ENCODE data around the gene CAP2. TPM values are rescaled to one million over a fixed set of nuclear protein-coding genes. Genes with fewer than 3 reads are reported as not detected.
"Not testable (repeated sequence)": the region's sequence is repeated elsewhere in the genome, so short reads cannot be mapped to it uniquely, and the experiment has no call there.

The CAP2 gene
- total RNA-seq, 2 donors from 2014 or later = not detected

DNA sequence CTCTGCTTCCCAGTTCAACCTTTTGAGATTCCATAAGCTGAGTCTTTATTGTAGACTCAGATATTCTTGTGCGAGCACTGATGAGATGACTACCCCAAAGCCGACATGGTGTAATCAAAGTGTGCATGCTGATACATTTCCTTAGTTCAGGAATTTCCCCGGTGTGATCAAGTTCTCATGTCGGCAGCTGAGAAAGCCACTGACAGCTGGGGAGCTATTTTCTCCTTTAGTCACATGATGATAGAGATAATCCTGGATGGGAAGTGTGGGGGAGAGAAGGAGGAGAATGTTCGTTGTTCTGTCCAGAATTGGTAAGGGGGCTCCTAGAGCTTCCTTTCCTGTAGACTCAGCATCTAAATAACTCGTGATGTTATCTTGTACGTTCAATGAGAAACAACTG is 7.7 kb upstream of the CAP2 start:
- ATAC-seq (no peak), DNase-seq (no peak)
- Mint-ChIP-seq H3K4me1 (no peaks in the 10 kb centered on the region), H3K4me3 (no peak overlapping the region), H3K27me3 (peaks cover 24% of the 10 kb centered on the region), H3K36me3 (ENCODE audit: low read depth) (peaks cover 2% of the 10 kb centered on the region), H3K27ac (no peak overlapping the region)
- H3K9me3 ChIP-seq (ENCODE audit: control insufficient read depth, low read length, poor library complexity, severe bottlenecking) = no peaks in the 10 kb centered on the region

DNA sequence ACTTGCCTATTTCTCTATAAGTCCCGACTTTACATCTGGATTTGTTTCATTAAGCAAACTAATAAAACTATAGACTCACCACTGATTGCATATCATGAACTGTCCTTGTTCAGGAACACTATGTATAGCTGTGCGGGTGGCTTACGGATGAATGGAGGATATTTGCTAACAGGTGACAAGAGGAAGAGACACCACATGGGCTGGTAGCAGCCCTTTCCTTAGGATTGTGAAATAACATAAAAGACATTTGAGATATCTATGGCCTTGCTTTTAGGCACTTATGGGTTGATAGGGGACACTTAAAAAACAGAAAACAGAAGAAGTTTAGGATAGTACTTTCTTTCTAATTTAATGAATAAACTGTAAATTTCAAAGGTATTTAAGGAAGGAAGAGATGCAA is 5.0 kb upstream of the CAP2 start:
- Mint-ChIP-seq H3K27me3 (peaks cover 51% of the 10 kb centered on the region), H3K27ac (no peak overlapping the region), H3K4me1 (peaks cover 3% of the 10 kb centered on the region), H3K36me3 (ENCODE audit: low read depth) (peaks cover 2% of the 10 kb centered on the region), H3K4me3 (no peak overlapping the region)
- DNase-seq (no peak), ATAC-seq (no peak)
- H3K9me3 ChIP-seq (ENCODE audit: control insufficient read depth, low read length, poor library complexity, severe bottlenecking) = no peaks in the 10 kb centered on the region

DNA sequence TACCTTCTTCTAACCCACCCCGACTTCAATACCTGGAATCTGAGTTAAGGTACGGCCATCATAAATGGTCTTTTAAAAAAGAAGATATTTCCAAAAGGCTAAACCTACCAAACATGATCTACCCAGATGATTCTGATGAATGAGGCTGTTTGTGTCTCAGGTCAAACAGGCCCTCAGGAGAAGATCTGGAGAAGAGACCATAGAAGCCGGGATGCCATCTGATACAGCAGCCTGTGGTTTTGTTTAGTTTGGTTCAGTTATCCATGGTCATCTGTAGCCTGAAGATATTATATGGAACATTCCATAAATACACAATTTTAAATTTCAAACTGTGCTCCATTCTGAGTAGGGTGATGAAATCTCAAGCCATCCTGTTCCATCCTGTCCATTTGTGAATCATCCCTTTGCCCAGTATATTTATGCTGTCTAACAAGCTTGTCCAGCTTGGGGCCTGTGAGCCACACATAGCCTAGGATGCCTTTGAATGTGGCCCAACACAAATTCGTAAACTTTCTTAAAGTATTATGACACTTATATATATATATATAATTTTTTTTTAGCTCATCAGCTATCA is 4.0 kb upstream of the CAP2 start:
- DNase-seq (no peak), ATAC-seq (no peak)
- peaks cover 8% of the 10 kb centered on the region for H3K4me1 Mint-ChIP-seq
- no peaks in the 10 kb centered on the region for H3K9me3 ChIP-seq (ENCODE audit: control insufficient read depth, low read length, poor library complexity, severe bottlenecking)
- H3K4me3 Mint-ChIP-seq = no peak overlapping the region
- no peak overlapping the region for H3K27ac Mint-ChIP-seq
- peaks cover 2% of the 10 kb centered on the region for H3K36me3 Mint-ChIP-seq (ENCODE audit: low read depth)
- peaks cover 53% of the 10 kb centered on the region for H3K27me3 Mint-ChIP-seq

DNA sequence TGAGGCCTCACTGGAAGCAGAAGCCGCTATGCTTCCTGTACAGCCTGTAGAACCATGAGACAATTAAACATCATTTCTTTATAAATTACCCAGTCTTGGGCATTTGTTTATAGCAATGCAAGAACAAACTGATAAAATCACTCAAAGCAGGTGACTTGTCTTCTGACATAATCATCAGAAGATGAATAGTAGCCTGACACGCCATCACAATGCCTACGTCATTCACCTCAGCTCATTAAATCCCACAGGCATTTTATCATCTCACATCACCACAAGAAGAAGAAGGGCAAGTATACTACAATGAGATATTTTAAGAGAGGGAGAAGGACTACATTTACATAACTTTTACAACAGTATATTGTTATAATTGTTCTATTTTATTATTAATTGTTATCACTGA is 3.1 kb upstream of the CAP2 start:
- Mint-ChIP-seq H3K4me1 (peaks cover 8% of the 10 kb centered on the region), H3K27ac (no peak overlapping the region), H3K27me3 (peaks cover 60% of the 10 kb centered on the region), H3K36me3 (ENCODE audit: low read depth) (peaks cover 2% of the 10 kb centered on the region), H3K4me3 (no peak overlapping the region)
- DNase-seq (no peak), ATAC-seq (no peak)
- no peaks in the 10 kb centered on the region for H3K9me3 ChIP-seq (ENCODE audit: control insufficient read depth, low read length, poor library complexity, severe bottlenecking)

DNA sequence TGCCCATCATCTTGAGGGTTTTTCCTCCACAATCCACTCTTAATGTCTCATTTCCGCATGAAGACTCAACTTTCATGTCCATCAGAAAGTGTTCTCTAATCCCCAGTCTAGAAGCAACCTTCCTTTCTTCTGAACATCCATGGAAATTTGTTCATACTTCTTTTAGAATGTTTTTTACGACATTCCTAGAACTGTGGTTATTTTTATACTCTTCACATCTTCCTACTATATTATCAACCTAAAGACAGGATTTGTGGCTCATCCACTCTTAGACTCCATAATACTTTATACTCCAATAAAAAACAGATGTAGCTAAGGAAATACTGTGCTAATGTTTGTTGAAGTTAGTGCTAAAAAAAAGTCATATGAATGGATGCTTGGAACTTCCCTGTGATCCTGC is 1.4 kb upstream of the CAP2 start:
- H3K4me3 Mint-ChIP-seq = no peak overlapping the region
- DNase-seq (no peak), ATAC-seq (no peak)
- H3K4me1 Mint-ChIP-seq = peaks cover 8% of the 10 kb centered on the region
- H3K36me3 Mint-ChIP-seq (ENCODE audit: low read depth) = peaks cover 2% of the 10 kb centered on the region
- peaks cover 55% of the 10 kb centered on the region for H3K27me3 Mint-ChIP-seq
- no peak overlapping the region for H3K27ac Mint-ChIP-seq
- H3K9me3 ChIP-seq (ENCODE audit: control insufficient read depth, low read length, poor library complexity, severe bottlenecking) = no peaks in the 10 kb centered on the region

DNA sequence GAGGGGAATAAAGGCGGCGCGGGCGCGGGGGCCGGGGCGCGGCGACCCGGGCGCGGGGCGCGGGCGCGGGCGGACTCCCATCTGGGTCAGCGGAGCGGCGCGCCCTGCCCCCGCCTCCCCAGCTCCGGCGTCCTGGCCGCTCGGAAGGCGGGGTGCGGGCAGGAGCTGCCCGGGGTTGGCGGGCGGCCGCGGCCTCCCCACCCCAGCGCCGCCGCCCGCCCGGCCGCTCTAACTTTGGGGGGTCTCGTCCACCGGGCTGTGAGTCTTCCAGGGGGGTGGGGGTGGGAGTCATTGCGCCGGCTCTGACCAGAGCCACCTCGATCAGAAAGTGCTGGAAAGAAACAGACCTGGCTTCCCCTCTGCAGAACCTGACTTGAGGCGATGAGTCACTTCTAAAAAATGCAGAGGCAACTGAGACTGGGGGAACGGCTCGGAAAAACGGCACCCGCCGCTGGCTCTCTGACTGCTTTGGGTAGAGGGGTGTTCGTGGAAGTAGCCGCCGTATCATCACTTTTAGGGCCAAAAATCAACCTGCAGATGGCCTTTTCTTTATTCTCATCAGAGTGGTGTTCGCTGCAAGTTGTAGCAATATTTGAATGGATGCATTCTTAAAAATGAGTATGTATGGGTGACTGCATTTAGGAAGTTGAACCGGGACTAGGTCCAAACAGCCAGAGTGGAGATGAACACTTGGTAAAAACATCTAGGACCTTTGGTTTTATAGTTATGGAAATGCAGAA is 667 bp downstream of the CAP2 start:
- ATAC-seq (no peak), DNase-seq (no peak)
- no peaks in the 10 kb centered on the region for H3K9me3 ChIP-seq (ENCODE audit: control insufficient read depth, low read length, poor library complexity, severe bottlenecking)
- Mint-ChIP-seq H3K27me3 (peaks cover 53% of the 10 kb centered on the region), H3K4me3 (peak overlapping the region; percentile 80), H3K27ac (no peak overlapping the region), H3K36me3 (ENCODE audit: low read depth) (no peaks in the 10 kb centered on the region), H3K4me1 (peaks cover 8% of the 10 kb centered on the region)

DNA sequence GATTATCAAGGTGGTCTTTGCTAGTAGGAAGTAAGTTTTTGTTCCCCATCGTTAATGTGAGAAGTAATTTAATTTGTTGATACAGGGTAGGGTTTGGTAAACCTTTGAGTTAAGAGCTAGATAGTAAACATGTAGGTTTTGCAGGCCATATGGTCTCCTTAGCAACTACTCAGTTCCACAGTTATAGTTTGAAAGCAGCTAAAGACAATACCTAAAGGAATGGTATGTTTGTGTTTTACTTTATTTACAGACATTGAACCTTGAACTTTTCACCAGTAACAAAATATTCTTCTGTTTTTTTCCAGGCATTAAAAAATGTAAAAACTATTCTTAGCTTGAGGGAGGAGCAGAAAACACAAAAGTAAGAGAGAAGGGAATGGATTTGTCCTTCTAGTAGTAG is 1.7 kb downstream of the CAP2 start:
- ATAC-seq (no peak), DNase-seq (no peak)
- H3K27me3 Mint-ChIP-seq = peaks cover 54% of the 10 kb centered on the region
- H3K27ac Mint-ChIP-seq = no peak overlapping the region
- no peaks in the 10 kb centered on the region for H3K9me3 ChIP-seq (ENCODE audit: control insufficient read depth, low read length, poor library complexity, severe bottlenecking)
- H3K36me3 Mint-ChIP-seq (ENCODE audit: low read depth) = no peaks in the 10 kb centered on the region
- peaks cover 8% of the 10 kb centered on the region for H3K4me1 Mint-ChIP-seq
- H3K4me3 Mint-ChIP-seq = no peak overlapping the region

DNA sequence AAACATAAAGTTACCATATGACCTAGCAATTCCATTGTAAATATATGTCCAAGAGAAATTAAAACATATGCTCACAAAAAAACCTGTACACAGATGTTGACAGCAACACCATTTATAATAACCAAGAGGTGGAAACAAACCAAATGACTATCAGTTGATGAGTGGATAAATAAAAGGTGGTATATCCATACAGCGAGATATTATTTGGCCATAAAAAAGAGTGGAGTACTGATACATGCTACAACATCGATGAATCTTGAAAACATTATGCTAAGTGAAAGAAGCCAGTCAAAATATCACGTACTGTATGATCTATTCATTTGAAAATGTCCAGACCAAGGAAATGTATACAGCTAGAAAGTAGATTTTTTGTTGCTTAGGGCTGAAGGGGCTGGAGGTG is 2.9 kb downstream of the CAP2 start:
- DNase-seq (no peak), ATAC-seq (no peak)
- Mint-ChIP-seq H3K4me3 (no peak overlapping the region), H3K36me3 (ENCODE audit: low read depth) (no peaks in the 10 kb centered on the region), H3K4me1 (peaks cover 8% of the 10 kb centered on the region), H3K27me3 (peaks cover 42% of the 10 kb centered on the region), H3K27ac (no peak overlapping the region)
- no peaks in the 10 kb centered on the region for H3K9me3 ChIP-seq (ENCODE audit: control insufficient read depth, low read length, poor library complexity, severe bottlenecking)

DNA sequence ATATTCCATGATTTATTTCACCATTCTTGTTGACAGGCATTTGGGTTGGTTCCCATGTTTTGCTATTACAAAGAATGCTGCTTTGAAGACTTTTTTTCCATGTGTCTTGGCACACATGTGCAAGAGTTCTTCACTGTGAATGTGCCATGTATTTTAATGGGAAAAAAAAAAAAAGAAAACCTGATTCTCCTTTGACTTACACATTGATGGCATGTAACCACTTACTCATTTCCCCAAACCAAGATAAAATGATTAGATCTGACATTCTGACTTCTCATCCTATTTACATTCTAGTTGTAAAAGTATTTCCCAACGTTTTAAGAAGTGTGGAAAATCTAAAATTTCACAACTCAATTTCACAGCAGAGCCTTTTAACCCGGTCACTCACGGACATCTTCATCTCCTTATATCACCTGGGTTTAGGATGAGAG is 4.4 kb downstream of the CAP2 start:
- Mint-ChIP-seq H3K27me3 (peaks cover 27% of the 10 kb centered on the region), H3K4me3 (no peak overlapping the region), H3K4me1 (peaks cover 8% of the 10 kb centered on the region), H3K36me3 (ENCODE audit: low read depth) (no peaks in the 10 kb centered on the region), H3K27ac (no peak overlapping the region)
- ATAC-seq (no peak), DNase-seq (no peak)
- no peaks in the 10 kb centered on the region for H3K9me3 ChIP-seq (ENCODE audit: control insufficient read depth, low read length, poor library complexity, severe bottlenecking)

DNA sequence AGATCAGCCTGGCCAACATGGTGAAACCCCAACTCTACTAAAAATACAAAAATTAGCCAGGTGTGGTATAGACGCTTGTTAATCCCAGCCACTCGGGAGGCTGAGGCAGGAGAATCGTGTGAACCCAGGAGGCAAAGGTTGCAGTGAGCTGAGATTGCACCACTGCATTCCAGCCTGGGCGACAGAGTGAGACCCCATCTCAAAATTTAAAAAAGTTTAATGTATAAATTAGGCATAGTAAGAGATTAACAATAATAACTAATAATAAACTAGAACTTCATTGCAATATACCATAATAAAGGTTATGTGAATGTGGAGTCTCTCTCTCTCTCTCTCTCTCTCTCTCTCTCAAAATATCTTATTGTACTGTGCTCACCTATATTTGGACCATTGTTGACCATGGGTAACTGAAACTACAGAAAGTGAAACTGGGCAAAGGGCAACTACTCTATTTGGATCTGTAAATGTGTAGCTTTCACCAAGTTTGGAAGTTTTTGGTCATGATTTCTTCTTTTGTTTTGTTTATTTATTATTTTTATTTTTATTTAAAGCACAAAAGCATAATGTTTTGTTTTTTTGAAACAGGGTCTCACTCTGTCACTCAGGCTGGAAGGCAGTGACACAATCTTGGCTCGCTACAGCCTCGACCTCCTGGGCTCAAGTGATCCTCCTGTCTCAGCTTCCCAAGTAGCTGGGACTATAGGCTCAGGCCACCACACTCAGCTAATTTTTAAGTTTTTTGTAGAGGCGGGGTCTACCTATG is 12.0 kb downstream of the CAP2 start:
- not testable (repeated sequence) for H3K4me3 Mint-ChIP-seq; H3K4me1 Mint-ChIP-seq; H3K9me3 ChIP-seq (ENCODE audit: control insufficient read depth, low read length, poor library complexity, severe bottlenecking); H3K27me3 Mint-ChIP-seq; ATAC-seq; H3K36me3 Mint-ChIP-seq (ENCODE audit: low read depth); DNase-seq; H3K27ac Mint-ChIP-seq

DNA sequence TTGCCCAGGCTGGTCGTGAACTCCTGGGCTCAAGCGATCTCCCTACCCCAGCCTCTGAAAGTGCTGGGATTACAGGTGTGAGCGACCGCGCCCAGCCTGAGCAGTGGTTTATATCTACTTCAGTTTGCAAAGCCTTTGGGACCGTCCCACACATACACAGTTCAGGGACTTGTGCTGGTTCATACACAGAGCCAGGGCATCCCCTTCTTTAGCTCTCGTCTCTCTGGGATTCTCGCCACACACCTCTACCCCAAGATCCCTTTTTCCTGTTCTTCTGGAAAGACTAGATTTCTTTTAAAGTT is 12.5 kb downstream of the CAP2 start:
- ATAC-seq = no peak
- H3K27ac Mint-ChIP-seq = no peak overlapping the region
- no peaks in the 10 kb centered on the region for H3K9me3 ChIP-seq (ENCODE audit: control insufficient read depth, low read length, poor library complexity, severe bottlenecking)
- no peak overlapping the region for H3K4me3 Mint-ChIP-seq
- no peaks in the 10 kb centered on the region for H3K27me3 Mint-ChIP-seq
- DNase-seq = no peak
- H3K36me3 Mint-ChIP-seq (ENCODE audit: low read depth) = no peaks in the 10 kb centered on the region
- no peaks in the 10 kb centered on the region for H3K4me1 Mint-ChIP-seq

DNA sequence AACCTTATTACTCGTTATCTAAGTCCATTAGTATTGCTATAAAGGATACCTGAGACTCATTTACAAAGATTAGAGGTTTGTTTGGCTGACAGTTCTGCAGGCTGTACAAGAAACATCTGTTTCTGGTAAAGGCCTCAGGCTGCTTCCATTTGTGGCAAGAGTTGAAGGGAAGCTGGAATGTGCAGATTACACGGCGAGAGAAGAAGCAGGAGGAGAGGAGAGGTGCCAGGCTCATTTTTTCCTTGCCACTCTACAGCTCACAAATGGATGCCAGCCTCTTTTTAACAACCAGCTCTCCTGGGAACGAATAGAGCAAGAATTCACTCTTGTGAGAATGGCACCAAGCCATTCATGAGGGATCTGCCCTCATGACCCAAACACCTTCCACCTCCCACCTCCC is 14.7 kb downstream of the CAP2 start:
- Mint-ChIP-seq H3K4me3 (no peak overlapping the region), H3K27ac (no peak overlapping the region), H3K4me1 (no peaks in the 10 kb centered on the region), H3K36me3 (ENCODE audit: low read depth) (no peaks in the 10 kb centered on the region), H3K27me3 (peaks cover 13% of the 10 kb centered on the region)
- no peak for ATAC-seq
- H3K9me3 ChIP-seq (ENCODE audit: control insufficient read depth, low read length, poor library complexity, severe bottlenecking) = no peaks in the 10 kb centered on the region
- no peak for DNase-seq

DNA sequence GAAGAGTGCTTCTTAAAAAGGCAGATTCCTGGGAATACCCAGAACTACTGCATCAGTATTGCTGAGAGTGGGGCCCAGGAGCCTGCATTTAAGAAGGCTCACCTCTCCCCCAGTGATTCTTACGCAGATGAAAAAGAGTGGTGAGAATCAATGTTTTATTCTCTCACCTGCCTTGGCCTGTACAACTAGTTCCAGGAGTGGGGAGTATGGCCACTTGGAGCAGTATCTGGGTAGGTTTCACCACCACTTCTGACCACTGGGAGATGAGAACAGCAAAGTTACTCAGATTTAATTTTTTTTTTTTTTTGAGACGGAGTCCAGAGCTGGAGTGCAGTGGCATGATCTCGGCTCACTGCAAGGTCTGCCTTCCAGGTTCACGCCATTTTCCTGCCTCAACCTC is 16.9 kb downstream of the CAP2 start:
- no peak for ATAC-seq
- H3K4me3 Mint-ChIP-seq = no peak overlapping the region

DNA sequence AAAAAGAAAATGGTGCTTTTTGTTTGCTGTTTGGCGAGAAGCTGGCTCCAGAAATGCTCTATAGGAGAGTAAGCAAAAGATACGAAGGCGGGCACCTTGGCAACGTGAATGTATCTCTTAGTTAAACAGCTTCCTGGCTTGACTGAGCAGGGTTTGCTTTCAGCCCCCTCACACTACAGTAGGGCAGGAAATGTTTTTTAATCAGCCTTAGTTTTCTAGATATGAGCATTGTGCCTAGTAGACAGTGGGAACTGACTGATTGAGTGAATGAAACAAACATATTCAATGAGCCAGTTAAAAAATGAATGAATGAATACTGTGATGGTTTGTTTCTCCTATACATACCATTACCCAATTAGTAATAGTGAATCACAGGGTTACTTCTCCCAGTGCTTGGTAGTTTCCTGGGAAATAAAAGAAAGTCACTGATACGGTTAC is 19.9 kb downstream of the CAP2 start:
- Mint-ChIP-seq H3K36me3 (ENCODE audit: low read depth) (no peaks in the 10 kb centered on the region), H3K27me3 (peaks cover 37% of the 10 kb centered on the region)
- ATAC-seq = no peak

More for the DNA sequence above, 16.9 kb downstream of the CAP2 start:
- Mint-ChIP-seq H3K36me3 (ENCODE audit: low read depth) (no peaks in the 10 kb centered on the region), H3K27me3 (peaks cover 13% of the 10 kb centered on the region), H3K27ac (no peak overlapping the region), H3K4me1 (no peaks in the 10 kb centered on the region)
- DNase-seq = no peak
- no peaks in the 10 kb centered on the region for H3K9me3 ChIP-seq (ENCODE audit: control insufficient read depth, low read length, poor library complexity, severe bottlenecking)

More for the DNA sequence above, 19.9 kb downstream of the CAP2 start:
- no peaks in the 10 kb centered on the region for H3K4me1 Mint-ChIP-seq
- no peak for DNase-seq
- no peak overlapping the region for H3K4me3 Mint-ChIP-seq
- no peak overlapping the region for H3K27ac Mint-ChIP-seq
- no peaks in the 10 kb centered on the region for H3K9me3 ChIP-seq (ENCODE audit: control insufficient read depth, low read length, poor library complexity, severe bottlenecking)

All from T-helper 17 cell (primary cell).